ENCODE data around the gene GTF2IRD1.
"Not testable (repeated sequence)": the region's sequence is repeated elsewhere in the genome, so short reads cannot be mapped to it uniquely, and the experiment has no call there.

Gene GTF2IRD1

DNA sequence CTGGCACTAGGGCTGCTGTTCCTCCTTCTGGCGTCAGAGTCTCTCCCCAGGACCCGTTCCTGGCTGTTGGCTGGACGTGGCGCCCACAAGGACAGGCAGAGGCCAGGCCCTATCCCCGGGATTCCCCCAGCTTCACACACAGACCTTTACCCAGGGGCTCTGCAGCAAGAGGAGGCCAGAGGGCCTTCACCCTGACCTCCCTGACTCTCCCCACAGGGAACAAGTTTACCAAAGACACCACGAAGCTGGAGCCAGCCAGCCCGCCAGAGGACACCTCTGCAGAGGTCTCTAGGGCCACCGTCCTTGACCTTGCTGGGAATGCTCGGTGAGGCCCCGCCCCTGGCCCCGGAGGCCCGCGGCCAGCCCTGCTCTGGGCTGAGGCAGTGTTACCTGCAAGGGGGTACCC is 82.2 kb downstream of the GTF2IRD1 start:
- H3K36me3 ChIP-seq (ENCODE audit: insufficient read depth, insufficient read length, low read length), result peaks cover 34% of the 10 kb centered on the region
- no peak overlapping the region for H3K9ac ChIP-seq (ENCODE audit: insufficient read length, low read depth)
- no peaks in the 10 kb centered on the region for H3K9me3 ChIP-seq (ENCODE audit: insufficient read depth, low read length)
- no peaks in the 10 kb centered on the region for H3K27me3 ChIP-seq (ENCODE audit: insufficient read depth, insufficient read length)
- TF ChIP-seq YY1 (IDR thresholded peaks at IDR 0.05; ENCODE audit: insufficient read depth, insufficient read length) (no peak), ZNF274 (IDR thresholded peaks at IDR 0.05; ENCODE audit: low read depth, low read length) (no peak), SUZ12 (IDR thresholded peaks at IDR 0.05; ENCODE audit: extremely low read depth, insufficient read depth, insufficient read length) (no peak)
- DNase-seq (ENCODE audit: low read depth, low spot score), result no peak
- peaks cover 2% of the 10 kb centered on the region for H3K4me1 ChIP-seq (ENCODE audit: insufficient read depth, insufficient read length)
- H3K4me3 ChIP-seq (ENCODE audit: insufficient read length, low read depth), result no peak overlapping the region

DNA sequence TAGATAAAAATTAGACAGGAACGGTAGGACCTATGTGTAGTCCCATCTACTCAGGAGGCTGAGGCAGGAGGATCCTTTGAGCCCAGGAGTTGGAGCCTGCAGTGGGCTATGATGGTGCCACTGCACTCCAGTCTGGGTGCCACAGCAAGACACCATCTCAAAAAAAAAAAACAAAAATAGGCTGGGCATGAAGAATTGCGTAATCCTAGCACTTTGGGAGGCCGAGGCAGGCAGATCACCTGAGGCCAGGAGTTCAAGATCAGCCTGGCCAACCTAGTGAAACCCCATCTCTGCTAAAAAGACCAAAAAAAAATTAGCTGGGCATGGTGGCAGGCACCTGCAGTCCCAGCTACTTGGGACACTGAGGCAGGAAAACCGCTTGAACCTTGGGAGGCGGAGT is 88.2 kb downstream of the GTF2IRD1 start:
- H3K4me1 ChIP-seq (ENCODE audit: insufficient read depth, insufficient read length), result not testable (repeated sequence)

GRCh38 chr7:74542558-74543117 is 88.9 kb downstream of the GTF2IRD1 start:
- DNase-seq (ENCODE audit: low read depth, low spot score), result no peak

More for the DNA sequence above, 88.2 kb downstream of the GTF2IRD1 start:
- H3K36me3 ChIP-seq (ENCODE audit: insufficient read depth, insufficient read length, low read length), result peaks cover 37% of the 10 kb centered on the region
- not testable (repeated sequence) for H3K9ac ChIP-seq (ENCODE audit: insufficient read length, low read depth); H3K27me3 ChIP-seq (ENCODE audit: insufficient read depth, insufficient read length); DNase-seq (ENCODE audit: low read depth, low spot score); H3K4me3 ChIP-seq (ENCODE audit: insufficient read length, low read depth)
- H3K9me3 ChIP-seq (ENCODE audit: insufficient read depth, low read length), result peaks cover 11% of the 10 kb centered on the region; the same call in 1 of the 2 replicates

DNA sequence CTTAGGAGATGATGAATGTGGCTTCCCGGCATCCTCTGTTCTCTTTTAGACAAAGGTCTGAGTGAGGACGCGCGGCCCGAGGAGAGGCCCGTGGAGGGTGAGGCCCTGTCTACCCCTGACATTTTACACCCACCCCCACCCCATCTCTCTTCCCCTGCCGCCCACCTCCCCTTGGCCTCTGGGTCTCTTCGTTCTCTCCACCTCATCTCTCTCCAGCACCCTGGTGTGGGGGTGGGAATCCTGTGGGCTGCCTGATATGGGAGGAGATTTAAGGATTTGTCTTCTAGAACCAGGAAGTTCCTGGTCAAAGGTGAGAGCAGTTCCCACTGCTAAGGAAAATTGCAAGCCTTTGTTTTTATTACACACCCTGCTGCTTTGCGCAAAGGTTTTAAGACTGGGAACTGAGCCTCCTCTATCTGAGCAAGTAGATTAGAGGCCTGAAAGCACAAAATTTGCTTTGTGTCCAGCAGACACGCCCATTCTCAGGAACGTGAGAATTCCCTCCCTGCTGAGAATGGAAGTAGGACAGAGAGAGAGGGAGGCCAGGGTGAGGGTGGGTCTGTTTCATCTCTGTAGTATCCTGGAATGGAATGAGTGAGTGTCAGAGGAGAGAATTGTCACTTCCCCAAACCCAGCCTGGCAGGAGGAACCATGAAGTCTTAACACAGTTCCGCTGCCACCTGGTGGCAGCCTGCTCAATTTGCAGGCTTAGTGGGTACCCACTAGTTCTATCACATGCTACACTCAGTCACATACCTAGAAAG is 91.2 kb downstream of the GTF2IRD1 start:
- Histone ChIP-seq H3K27me3 (ENCODE audit: insufficient read depth, insufficient read length) (no peaks in the 10 kb centered on the region), H3K4me1 (ENCODE audit: insufficient read depth, insufficient read length) (no peaks in the 10 kb centered on the region), H3K36me3 (ENCODE audit: insufficient read depth, insufficient read length, low read length) (peaks cover 39% of the 10 kb centered on the region), H3K4me3 (ENCODE audit: insufficient read length, low read depth) (no peak overlapping the region), H3K9ac (ENCODE audit: insufficient read length, low read depth) (no peak overlapping the region), H3K9me3 (ENCODE audit: insufficient read depth, low read length) (peaks cover 11% of the 10 kb centered on the region; the same call in 1 of the 2 replicates)
- no peak for TF ChIP-seq YY1 (IDR thresholded peaks at IDR 0.05; ENCODE audit: insufficient read depth, insufficient read length)
- TF ChIP-seq SUZ12 (IDR thresholded peaks at IDR 0.05; ENCODE audit: extremely low read depth, insufficient read depth, insufficient read length), result no peak
- no peak for TF ChIP-seq ZNF274 (IDR thresholded peaks at IDR 0.05; ENCODE audit: low read depth, low read length)
- DNase-seq (ENCODE audit: low read depth, low spot score), result peak; percentile 38

More at GRCh38 chr7:74542558-74543117, 88.9 kb downstream of the GTF2IRD1 start:
- Histone ChIP-seq H3K4me1 (ENCODE audit: insufficient read depth, insufficient read length) (no peaks in the 10 kb centered on the region), H3K9ac (ENCODE audit: insufficient read length, low read depth) (no peak overlapping the region), H3K4me3 (ENCODE audit: insufficient read length, low read depth) (no peak overlapping the region), H3K27me3 (ENCODE audit: insufficient read depth, insufficient read length) (no peaks in the 10 kb centered on the region), H3K9me3 (ENCODE audit: insufficient read depth, low read length) (peaks cover 11% of the 10 kb centered on the region; the same call in 1 of the 2 replicates), H3K36me3 (ENCODE audit: insufficient read depth, insufficient read length, low read length) (peaks cover 40% of the 10 kb centered on the region)
- TF ChIP-seq SUZ12 (IDR thresholded peaks at IDR 0.05; ENCODE audit: extremely low read depth, insufficient read depth, insufficient read length), result no peak
- no peak for TF ChIP-seq YY1 (IDR thresholded peaks at IDR 0.05; ENCODE audit: insufficient read depth, insufficient read length)
- no peak for TF ChIP-seq ZNF274 (IDR thresholded peaks at IDR 0.05; ENCODE audit: low read depth, low read length)

- Histone ChIP-seq H3K4me3 (ENCODE audit: insufficient read length, low read depth) (no peak overlapping the region), H3K9me3 (ENCODE audit: insufficient read depth, low read length) (peaks cover 11% of the 10 kb centered on the region; the same call in 1 of the 2 replicates), H3K4me1 (ENCODE audit: insufficient read depth, insufficient read length) (no peaks in the 10 kb centered on the region), H3K36me3 (ENCODE audit: insufficient read depth, insufficient read length, low read length) (peaks cover 37% of the 10 kb centered on the region), H3K9ac (ENCODE audit: insufficient read length, low read depth) (no peak overlapping the region), H3K27me3 (ENCODE audit: insufficient read depth, insufficient read length) (no peaks in the 10 kb centered on the region)
- no peak for DNase-seq (ENCODE audit: low read depth, low spot score)
- TF ChIP-seq SUZ12 (IDR thresholded peaks at IDR 0.05; ENCODE audit: extremely low read depth, insufficient read depth, insufficient read length) (no peak), YY1 (IDR thresholded peaks at IDR 0.05; ENCODE audit: insufficient read depth, insufficient read length) (no peak), ZNF274 (IDR thresholded peaks at IDR 0.05; ENCODE audit: low read depth, low read length) (no peak)
Observed at GRCh38 chr7:74545921-74546320, 92.2 kb downstream of the GTF2IRD1 start.

GRCh38 chr7:74553596-74554012 is 99.9 kb downstream of the GTF2IRD1 start:
- DNase-seq (ENCODE audit: low read depth, low spot score); H3K9me3 ChIP-seq (ENCODE audit: insufficient read depth, low read length); H3K4me3 ChIP-seq (ENCODE audit: insufficient read length, low read depth); H3K9ac ChIP-seq (ENCODE audit: insufficient read length, low read depth); H3K4me1 ChIP-seq (ENCODE audit: insufficient read depth, insufficient read length); H3K27me3 ChIP-seq (ENCODE audit: insufficient read depth, insufficient read length): not testable (repeated sequence)
- H3K36me3 ChIP-seq (ENCODE audit: insufficient read depth, insufficient read length, low read length), result peaks cover 13% of the 10 kb centered on the region

DNA sequence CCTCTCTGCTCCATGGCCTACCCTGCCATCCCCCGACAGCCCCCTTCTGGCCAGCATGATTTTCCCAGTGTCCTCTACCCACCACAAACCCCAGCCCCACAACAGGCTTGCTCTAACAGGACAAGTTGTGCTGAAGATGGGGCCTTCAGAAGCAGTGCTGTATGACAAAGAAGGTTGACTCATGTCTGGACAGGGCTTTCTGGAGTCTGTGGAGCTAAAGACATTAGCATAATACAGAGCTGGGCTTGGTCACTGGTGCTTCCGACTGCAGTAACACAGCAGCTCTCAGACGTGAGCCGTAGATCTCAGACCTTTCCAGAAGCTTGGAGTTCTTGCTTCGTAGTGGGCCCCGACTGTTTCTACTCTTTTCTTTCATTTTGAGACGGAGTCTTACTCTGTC is 100.5 kb downstream of the GTF2IRD1 start:
- H3K4me1 ChIP-seq (ENCODE audit: insufficient read depth, insufficient read length), result no peaks in the 10 kb centered on the region
- no peak for DNase-seq (ENCODE audit: low read depth, low spot score)
- no peak overlapping the region for H3K9ac ChIP-seq (ENCODE audit: insufficient read length, low read depth)
- H3K9me3 ChIP-seq (ENCODE audit: insufficient read depth, low read length), result no peaks in the 10 kb centered on the region
- TF ChIP-seq SUZ12 (IDR thresholded peaks at IDR 0.05; ENCODE audit: extremely low read depth, insufficient read depth, insufficient read length) (no peak), ZNF274 (IDR thresholded peaks at IDR 0.05; ENCODE audit: low read depth, low read length) (no peak), YY1 (IDR thresholded peaks at IDR 0.05; ENCODE audit: insufficient read depth, insufficient read length) (no peak)
- H3K36me3 ChIP-seq (ENCODE audit: insufficient read depth, insufficient read length, low read length), result peaks cover 19% of the 10 kb centered on the region
- no peaks in the 10 kb centered on the region for H3K27me3 ChIP-seq (ENCODE audit: insufficient read depth, insufficient read length)
- H3K4me3 ChIP-seq (ENCODE audit: insufficient read length, low read depth), result no peak overlapping the region
